Gastroesophageal sphincter (tissue), 3 donors: ENCODE measurements around the gene MTARC2.

Experiments used
- CTCF ChIP-seq, 4 experiments: fragments of 200-600 bp in 2 of 4; fragments of 450-650 bp in 2 of 4; sonication (generic) in 1 of 4; IDR thresholded peaks; one replicate each; pipeline ENCODE4 v1.5.1; 2017 to 2019; ENCODE audit warnings: antibody characterized with exemption in 4 of 4, mild to moderate bottlenecking in 2 of 4, moderate library complexity in 2 of 4
- POLR2AphosphoS5 ChIP-seq: sonication (generic); formaldehyde crosslinking; IDR thresholded peaks from one replicate; pipeline ENCODE4 v1.6.1; 2017; ENCODE audit warnings: antibody characterized with exemption

DNA sequence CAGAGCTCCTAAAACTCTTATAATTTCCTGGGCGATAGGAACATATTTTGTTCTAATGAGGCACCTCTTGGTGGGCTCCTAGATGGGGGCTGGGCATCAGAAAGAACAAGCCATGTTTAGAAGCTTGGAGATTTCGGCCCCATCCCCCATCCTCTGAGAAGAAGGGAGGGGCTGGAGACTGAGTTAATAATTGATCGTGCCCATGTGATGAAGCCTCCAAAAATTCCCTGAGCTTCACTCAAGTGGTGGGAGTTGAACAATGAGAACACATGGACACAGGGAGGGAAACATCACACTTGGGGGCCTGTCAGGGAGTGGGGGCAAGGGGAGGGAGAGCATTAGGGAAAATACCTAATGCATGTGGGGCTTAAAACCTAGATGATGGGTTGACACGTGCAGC lies 39.9 kb upstream of the MTARC2 start:
- TF ChIP-seq CTCF (IDR thresholded peaks at IDR 0.05) (no peak), POLR2AphosphoS5 (no peak)
